ENCODE data around the gene ZCCHC14.

- TF ChIP-seq, protein P1, sequence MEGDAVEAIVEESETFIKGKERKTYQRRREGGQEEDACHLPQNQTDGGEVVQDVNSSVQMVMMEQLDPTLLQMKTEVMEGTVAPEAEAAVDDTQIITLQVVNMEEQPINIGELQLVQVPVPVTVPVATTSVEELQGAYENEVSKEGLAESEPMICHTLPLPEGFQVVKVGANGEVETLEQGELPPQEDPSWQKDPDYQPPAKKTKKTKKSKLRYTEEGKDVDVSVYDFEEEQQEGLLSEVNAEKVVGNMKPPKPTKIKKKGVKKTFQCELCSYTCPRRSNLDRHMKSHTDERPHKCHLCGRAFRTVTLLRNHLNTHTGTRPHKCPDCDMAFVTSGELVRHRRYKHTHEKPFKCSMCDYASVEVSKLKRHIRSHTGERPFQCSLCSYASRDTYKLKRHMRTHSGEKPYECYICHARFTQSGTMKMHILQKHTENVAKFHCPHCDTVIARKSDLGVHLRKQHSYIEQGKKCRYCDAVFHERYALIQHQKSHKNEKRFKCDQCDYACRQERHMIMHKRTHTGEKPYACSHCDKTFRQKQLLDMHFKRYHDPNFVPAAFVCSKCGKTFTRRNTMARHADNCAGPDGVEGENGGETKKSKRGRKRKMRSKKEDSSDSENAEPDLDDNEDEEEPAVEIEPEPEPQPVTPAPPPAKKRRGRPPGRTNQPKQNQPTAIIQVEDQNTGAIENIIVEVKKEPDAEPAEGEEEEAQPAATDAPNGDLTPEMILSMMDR (IDR thresholded peaks at IDR 0.05) = no peak
- no peak for TF ChIP-seq POLR2A (IDR thresholded peaks at IDR 0.05)
Observed at GRCh38 chr16:87469169-87469568, 23.7 kb downstream of the ZCCHC14 start.
